H1 (cell line): Measurements from ENCODE around the gene UVRAG. TPM values are rescaled to one million over a fixed set of nuclear protein-coding genes. Genes with fewer than 3 reads are reported as not detected.

Experiments used
- CTCF ChIA-PET: fragments of 300-600 bp; sonication (Branson Sonifier 250); formaldehyde crosslinking; loops from one replicate; lab custom pipeline; 2021; ENCODE audit not compliant: partially characterized antibody; lab: Charles Lee
- POLR2A ChIA-PET: fragments of 300-600 bp; sonication (Branson Sonifier 250); formaldehyde crosslinking; loops from one replicate; lab custom pipeline; 2021; ENCODE audit warnings: inconsistent platforms; ENCODE audit not compliant: partially characterized antibody; lab: Charles Lee
- DNase-seq, 2 experiments: peaks; one replicate each; pipeline versions ENCODE4 v3.0.0 to v3.0.0-alpha.2; 2010 to 2022; ENCODE audit warnings: low spot score in 2 of 2, low read depth in 1 of 2, mixed read lengths in 1 of 2
- FAIRE-seq: peaks from 2 replicates; lab custom pipeline; 2011; peaks lifted over from hg19 to GRCh38; lab: Jason Lieb, UNC
- H2AFZ ChIP-seq: 2 replicates; pipeline ENCODE4 v1.8.1; 2012; ENCODE audit warnings: low read length, inconsistent platforms
- H2AK5ac ChIP-seq: 2 replicates; pipeline ENCODE4 v1.6.1; 2013; ENCODE audit warnings: low read depth, low read length
- H2BK120ac ChIP-seq: replicated peaks from 2 replicates; pipeline ENCODE3; 2013; ENCODE audit warnings: low read depth, low read length, inconsistent platforms
- H2BK12ac ChIP-seq: 2 replicates; pipeline ENCODE4 v1.6.1; 2013; ENCODE audit warnings: low read depth, low read length
- H2BK15ac ChIP-seq: 2 replicates; pipeline ENCODE4 v1.6.1; 2013; ENCODE audit warnings: low read length
- H2BK20ac ChIP-seq: 2 replicates; pipeline ENCODE4 v1.6.1; 2013; ENCODE audit warnings: low read length
- H2BK5ac ChIP-seq: 2 replicates; pipeline ENCODE4 v1.6.1; 2013; ENCODE audit warnings: low read depth, low read length
- H3K14ac ChIP-seq: 2 replicates; pipeline ENCODE4 v1.6.1; 2013; ENCODE audit warnings: inconsistent platforms; ENCODE audit not compliant: insufficient read length
- H3K18ac ChIP-seq: 2 replicates; pipeline ENCODE4 v1.6.1; 2013; ENCODE audit warnings: low read length; ENCODE audit errors: extremely low read depth
- H3K23ac ChIP-seq: 2 replicates; pipeline ENCODE4 v1.6.1; 2013; ENCODE audit warnings: inconsistent platforms; ENCODE audit not compliant: insufficient read length
- H3K23me2 ChIP-seq: 2 replicates; pipeline ENCODE4 v1.6.1; 2013; ENCODE audit warnings: low read depth, low read length
- H3K27ac ChIP-seq: 2 replicates; pipeline ENCODE4 v1.6.1; 2011; ENCODE audit warnings: low read depth, low read length, inconsistent platforms
- H3K27me3 ChIP-seq, 4 experiments: replicated peaks in 1 of 4; 1 replicate in 1 of 4; 2 replicates in 3 of 4; pipeline versions ENCODE4 v1.6.1 to v1.8.1; 2011 to 2013; ENCODE audit warnings: low read length in 3 of 4, mild to moderate bottlenecking in 3 of 4, inconsistent platforms in 2 of 4, mixed read lengths in 2 of 4, moderate library complexity in 1 of 4; ENCODE audit not compliant: control insufficient read depth in 3 of 4, insufficient read depth in 3 of 4; ENCODE audit errors: extremely low read depth in 1 of 4
- H3K36me3 ChIP-seq, 4 experiments: 2 replicates each; pipeline versions ENCODE4 v1.6.1 to v1.8.1; 2011 to 2013; ENCODE audit warnings: mild to moderate bottlenecking in 4 of 4, low read length in 3 of 4, moderate library complexity in 2 of 4, control low read depth in 1 of 4, inconsistent platforms in 1 of 4; ENCODE audit not compliant: insufficient read depth in 4 of 4, control insufficient read depth in 2 of 4
- H3K4ac ChIP-seq: replicated peaks from 2 replicates; pipeline ENCODE3; 2013; ENCODE audit warnings: low read length, low read depth, mixed read lengths, inconsistent platforms; ENCODE audit not compliant: insufficient read length
- H3K4me1 ChIP-seq, 4 experiments: replicated peaks in 1 of 4; 1 replicate in 1 of 4; 2 replicates in 3 of 4; pipeline versions ENCODE4 v1.6.1 to v1.8.1; 2011 to 2013; ENCODE audit warnings: low read length in 3 of 4, inconsistent platforms in 2 of 4, mixed read lengths in 1 of 4; ENCODE audit not compliant: insufficient read depth in 4 of 4, control insufficient read depth in 3 of 4
- H3K4me2 ChIP-seq, 2 experiments: 2 replicates each; pipeline versions ENCODE4 v1.6.1 to v1.8.1; 2011 to 2013; ENCODE audit warnings: low read depth in 2 of 2, low read length in 2 of 2, control low read depth in 1 of 2, inconsistent platforms in 1 of 2, mild to moderate bottlenecking in 1 of 2; ENCODE audit not compliant: insufficient read depth in 1 of 2
- H3K4me3 ChIP-seq, 4 experiments: fragments of 200-600, 300-600 bp in 1 of 4; sonication (generic), shearing (Covaris generic), sonication (Bioruptor Twin) in 1 of 4; 2 replicates each; pipeline versions ENCODE4 v1.5.1 to v1.8.1; 2011 to 2016; ENCODE audit warnings: low read length in 4 of 4, low read depth in 3 of 4, control low read depth in 2 of 4, inconsistent platforms in 2 of 4, mild to moderate bottlenecking in 2 of 4, mixed read lengths in 1 of 4, moderate library complexity in 1 of 4; ENCODE audit not compliant: insufficient read depth in 2 of 4; ENCODE audit errors: extremely low read depth in 1 of 4
- H3K56ac ChIP-seq: replicated peaks from 2 replicates; pipeline ENCODE3; 2013; ENCODE audit warnings: low read depth, mild to moderate bottlenecking, mixed read lengths, low read length, inconsistent platforms; ENCODE audit not compliant: insufficient read length
- H3K79me1 ChIP-seq: 2 replicates; pipeline ENCODE4 v1.6.1; 2013; ENCODE audit warnings: low read depth, low read length, control low read depth
- H3K79me2 ChIP-seq, 2 experiments: 2 replicates each; pipeline versions ENCODE4 v1.6.1 to v1.8.1; 2012 to 2013; ENCODE audit warnings: low read length in 2 of 2, mild to moderate bottlenecking in 2 of 2, inconsistent platforms in 1 of 2; ENCODE audit not compliant: insufficient read depth in 2 of 2, control insufficient read depth in 1 of 2
- H3K9ac ChIP-seq, 4 experiments: replicated peaks in 1 of 4; 1 replicate in 1 of 4; 2 replicates in 3 of 4; pipeline versions ENCODE4 v1.6.1 to v1.8.1; 2011 to 2013; ENCODE audit warnings: low read depth in 3 of 4, low read length in 3 of 4, control low read depth in 2 of 4, mild to moderate bottlenecking in 2 of 4, moderate library complexity in 2 of 4, inconsistent platforms in 1 of 4; ENCODE audit errors: extremely low read depth in 1 of 4
- H3K9me3 ChIP-seq, 2 experiments: 2 replicates each; pipeline versions ENCODE4 v1.6.1 to v1.8.1; 2012 to 2013; ENCODE audit warnings: mild to moderate bottlenecking in 2 of 2, moderate library complexity in 2 of 2, control low read depth in 1 of 2, inconsistent platforms in 1 of 2, low read depth in 1 of 2, low read length in 1 of 2, mixed read lengths in 1 of 2; ENCODE audit not compliant: insufficient read depth in 2 of 2
- H4K20me1 ChIP-seq, 2 experiments: replicated peaks in 1 of 2; 2 replicates each; pipeline versions ENCODE3 to v1.8.1; 2011 to 2013; ENCODE audit warnings: inconsistent platforms in 2 of 2, low read length in 2 of 2, mild to moderate bottlenecking in 1 of 2; ENCODE audit not compliant: insufficient read depth in 2 of 2, control insufficient read depth in 1 of 2
- H4K5ac ChIP-seq: 2 replicates; pipeline ENCODE4 v1.6.1; 2013; ENCODE audit warnings: low read length, low read depth, mixed read lengths, inconsistent platforms; ENCODE audit not compliant: insufficient read length
- H4K8ac ChIP-seq: 2 replicates; pipeline ENCODE4 v1.8.0; 2013; ENCODE audit warnings: mild to moderate bottlenecking, moderate library complexity, low read length, inconsistent platforms; ENCODE audit not compliant: insufficient read depth; ENCODE audit errors: extremely low read depth
- H4K91ac ChIP-seq: replicated peaks from 2 replicates; pipeline ENCODE3; 2013; ENCODE audit warnings: low read length, mixed read lengths, inconsistent platforms; ENCODE audit not compliant: insufficient read length
- ATF3 ChIP-seq: IDR thresholded peaks from 2 replicates; pipeline ENCODE4 v1.6.1; 2011; ENCODE audit warnings: low read depth, mild to moderate bottlenecking, low read length; ENCODE audit not compliant: insufficient read depth
- EP300 ChIP-seq, 2 experiments: IDR thresholded peaks; 1 replicate in 1 of 2; 2 replicates in 1 of 2; pipeline ENCODE4 v1.6.1; 2011 to 2012; ENCODE audit warnings: low read depth in 2 of 2, low read length in 2 of 2, mild to moderate bottlenecking in 2 of 2, borderline replicate concordance in 1 of 2, inconsistent platforms in 1 of 2, moderate library complexity in 1 of 2
- EZH2 ChIP-seq: fragments of 200-600 bp; sonication (generic); IDR thresholded peaks from 2 replicates; pipeline ENCODE4 v1.7.1; 2012; ENCODE audit warnings: low read depth, mild to moderate bottlenecking, moderate library complexity, low read length, inconsistent platforms; ENCODE audit not compliant: severe bottlenecking
- HDAC2 ChIP-seq, 2 experiments: fragments of 300-600 bp in 1 of 2; sonication (generic) in 1 of 2; IDR thresholded peaks; 2 replicates each; pipeline ENCODE4 v1.6.1; 2011 to 2012; ENCODE audit warnings: low read depth in 2 of 2, low read length in 2 of 2, mild to moderate bottlenecking in 2 of 2, moderate library complexity in 2 of 2, borderline replicate concordance in 1 of 2, inconsistent platforms in 1 of 2
- JUND ChIP-seq: IDR thresholded peaks from 2 replicates; pipeline ENCODE4 v1.6.1; 2011; ENCODE audit warnings: mild to moderate bottlenecking, improper control_type of control experiment, low read length
- KDM4A ChIP-seq: IDR thresholded peaks from one replicate; pipeline ENCODE4 v1.7.1; 2012; ENCODE audit warnings: low read depth, mild to moderate bottlenecking, moderate library complexity, low read length, inconsistent platforms; ENCODE audit not compliant: severe bottlenecking
- KDM5A ChIP-seq: fragments of 200-600 bp; IDR thresholded peaks from 2 replicates; pipeline ENCODE4 v1.7.1; 2012; ENCODE audit warnings: mild to moderate bottlenecking, low read length, inconsistent platforms, mixed read lengths
- POLR2AphosphoS5 ChIP-seq: IDR thresholded peaks from 2 replicates; pipeline ENCODE4 v1.6.1; 2011; ENCODE audit warnings: low read depth, low read length
- SAP30 ChIP-seq: fragments of 300-600 bp; sonication (generic); IDR thresholded peaks from 2 replicates; pipeline ENCODE4 v1.7.1; 2012; ENCODE audit warnings: low read length, moderate library complexity, mild to moderate bottlenecking, inconsistent platforms; ENCODE audit not compliant: insufficient read depth, insufficient replicate concordance
- SIN3A ChIP-seq, 2 experiments: IDR thresholded peaks in 1 of 2; conservative IDR thresholded peaks in 1 of 2; 2 replicates each; pipeline ENCODE4 v1.6.1; 2011 to 2012; ENCODE audit warnings: low read length in 2 of 2, improper control_type of control experiment in 1 of 2, low read depth in 1 of 2, mild to moderate bottlenecking in 1 of 2
- SIRT6 ChIP-seq: IDR thresholded peaks from one replicate; pipeline ENCODE4 v1.7.1; 2012; ENCODE audit warnings: low read length, inconsistent platforms
- TEAD4 ChIP-seq: IDR thresholded peaks from 2 replicates; pipeline ENCODE4 v1.6.1; 2012; ENCODE audit warnings: low read depth, low read length, inconsistent platforms, mixed read lengths
- WGBS, 2 experiments: shearing (Covaris generic) in 1 of 2; methylation state at CpG; one replicate each; pipeline versions ENCODE4 v1.1.6 to v1.1.7; 2013 to 2015; ENCODE audit warnings: low lambda C conversion rate in 2 of 2, mixed read lengths in 2 of 2, inconsistent platforms in 1 of 2, low coverage in 1 of 2, missing lambda C conversion rate in 1 of 2; ENCODE audit not compliant: insufficient replicate concordance in 2 of 2, insufficient coverage in 1 of 2, insufficient read length in 1 of 2; ENCODE audit errors: extremely low coverage in 1 of 2, missing lambda C conversion rate in 1 of 2; 5-methylcytosine and 5-hydroxymethylcytosine counted together
- polyA plus RNA-seq, 7 experiments: library from polyadenylated mRNA; depleted of rRNA in 3 of 7; stranded (reverse) in 5 of 7; unstranded in 2 of 7; fragments of >200 nt in 5 of 7; fragments of 200-250 nt in 2 of 7; gene quantifications; 1 replicate in 5 of 7; 2 replicates in 1 of 7; 4 replicates in 1 of 7; pipeline versions ENCODE4 v1.2.1 to v1.2.3, GENCODE V29; 2011 to 2013; ENCODE audit warnings: missing spikeins in 2 of 7, mixed read lengths in 2 of 7
- total RNA-seq: library from RNA; stranded (reverse); fragmentation: NEBNext Ultra II Directional; extraction: Animal tissue kit (Norgen Biotek cat#: 25700); gene quantifications from 2 replicates; pipeline ENCODE4 v1.2.1, GENCODE V29; 2021

The UVRAG gene
- total and polyA plus RNA-seq, 2 of the 8 experiments (the other 6 are each of a cell fraction or from before 2014, with no cell fraction given) = 5.5 to 14.7 TPM

- no peak overlapping the region for H3K9ac ChIP-seq
- H4K5ac ChIP-seq = no peak overlapping the region
- no peaks in the 10 kb centered on the region for H3K4me1 ChIP-seq
- H3K79me1 ChIP-seq = no peaks in the 10 kb centered on the region
- H2AFZ ChIP-seq = no peak overlapping the region
- H3K18ac ChIP-seq = no peak overlapping the region
- CTCF ChIA-PET = interaction anchor here (2.2 kb wide), 1 partner anchor 160 kb away, joined by 6 read pairs; no protein-coding TSS in a partner anchor
- no peak overlapping the region for H3K4ac ChIP-seq
- H3K4me3 ChIP-seq = no peak overlapping the region
- no peak overlapping the region for H2BK15ac ChIP-seq
- H2BK5ac ChIP-seq = no peak overlapping the region
- no peak overlapping the region for H2AK5ac ChIP-seq
- H3K27me3 ChIP-seq = peaks cover 0 to 9% (median 0%) of the 10 kb centered on the region in 4 experiments; a peak in 1 of 7 replicates
- H2BK20ac ChIP-seq = no peak overlapping the region
- 78% methylated on average over 14 of the region's 14 CpGs; no CpG with 5 or more reads in 1 of the 2 experiments for WGBS, 2 experiments
- H3K56ac ChIP-seq = no peak overlapping the region
- no peak overlapping the region for H3K14ac ChIP-seq
- no peak overlapping the region for H4K8ac ChIP-seq
- no peaks in the 10 kb centered on the region for H4K20me1 ChIP-seq
- H3K27ac ChIP-seq = no peak overlapping the region
- H2BK120ac ChIP-seq = no peak overlapping the region
- DNase-seq (no peak), FAIRE-seq (no peak)
- H2BK12ac ChIP-seq = no peak overlapping the region
- H3K9me3 ChIP-seq = no peaks in the 10 kb centered on the region
- POLR2A ChIA-PET = no interaction called here
- H4K91ac ChIP-seq = no peak overlapping the region
- H3K4me2 ChIP-seq = no peak overlapping the region
- no peaks in the 10 kb centered on the region for H3K36me3 ChIP-seq
- H3K79me2 ChIP-seq = no peaks in the 10 kb centered on the region
- H3K23ac ChIP-seq = no peak overlapping the region
- H3K23me2 ChIP-seq = no peaks in the 10 kb centered on the region
- no peak for TF ChIP-seq SAP30
- no peak for TF ChIP-seq SIN3A (conservative IDR thresholded peaks at IDR 0.05 in 1 of 2, IDR thresholded peaks at IDR 0.05 in 1 of 2; ENCODE audit: low read depth in 1 of 2, low read length in 2 of 2)
- no peak for TF ChIP-seq POLR2AphosphoS5
- TF ChIP-seq TEAD4 = no peak
- no peak for TF ChIP-seq HDAC2 (IDR thresholded peaks at IDR 0.05; ENCODE audit: borderline replicate concordance in 1 of 2, low read depth in 2 of 2, low read length in 2 of 2)
- no peak for TF ChIP-seq EP300 (IDR thresholded peaks at IDR 0.05; ENCODE audit: borderline replicate concordance in 1 of 2, low read depth in 2 of 2, low read length in 2 of 2)
- no peak for TF ChIP-seq SIRT6
- no peak for TF ChIP-seq KDM5A
- TF ChIP-seq ATF3 = no peak
- TF ChIP-seq JUND = no peak
- no peak for TF ChIP-seq EZH2
- TF ChIP-seq KDM4A = no peak
These were observed 344.4 kb downstream of the UVRAG start for GRCh38 chr11:76159303-76159937.
